OCI-LY1 (cell line): ENCODE measurements around the gene MDGA2.
A peak's percentile ranks its signal among the peaks of the same experiment; 100 is the strongest.

Experiments used
- H2AFZ ChIP-seq: fragments of 200-600 bp; sonication (generic), shearing (Covaris generic); 2 replicates; pipeline ENCODE4 v1.6.0; 2014; ENCODE audit warnings: antibody characterized with exemption, mild to moderate bottlenecking, low read length
- H3F3A ChIP-seq: fragments of 200-600 bp; sonication (generic), shearing (Covaris generic); 2 replicates; pipeline ENCODE4 v1.6.0; 2014; ENCODE audit warnings: mild to moderate bottlenecking, antibody characterized with exemption, low read length, moderate library complexity; ENCODE audit not compliant: insufficient read depth
- H3K27ac ChIP-seq: fragments of 200-600 bp; sonication (generic); 2 replicates; pipeline ENCODE4 v1.5.1; 2014; ENCODE audit warnings: low read length, mixed run types, mild to moderate bottlenecking, low read depth; ENCODE audit not compliant: poor library complexity, severe bottlenecking
- H3K27me3 ChIP-seq: fragments of 200-600 bp; sonication (generic); 2 replicates; pipeline ENCODE4 v1.6.0; 2014; ENCODE audit warnings: antibody characterized with exemption, mild to moderate bottlenecking, low read length, moderate library complexity; ENCODE audit not compliant: insufficient read depth
- H3K36me3 ChIP-seq: fragments of 200-600 bp; sonication (generic); 2 replicates; pipeline ENCODE4 v1.6.1; 2014; ENCODE audit warnings: mild to moderate bottlenecking, antibody characterized with exemption, low read length, moderate library complexity, mixed read lengths; ENCODE audit not compliant: insufficient read depth
- H3K4me1 ChIP-seq: fragments of 200-600 bp; sonication (generic); 2 replicates; pipeline ENCODE4 v1.5.1; 2014; ENCODE audit warnings: mild to moderate bottlenecking, low read length, moderate library complexity; ENCODE audit not compliant: insufficient read depth, severe bottlenecking
- H3K4me2 ChIP-seq: fragments of 200-600 bp; sonication (generic), shearing (Covaris generic); 2 replicates; pipeline ENCODE4 v1.6.1; 2014; ENCODE audit warnings: low read length
- H3K4me3 ChIP-seq: fragments of 200-600 bp; sonication (generic); 2 replicates; pipeline ENCODE4 v1.5.1; 2014; ENCODE audit warnings: low read length, low read depth, mild to moderate bottlenecking, mixed read lengths; ENCODE audit not compliant: poor library complexity, severe bottlenecking
- H3K79me2 ChIP-seq: fragments of 200-600 bp; shearing (Covaris generic); 2 replicates; pipeline ENCODE4 v1.6.1; 2016; ENCODE audit warnings: mixed run types, low read length, mixed read lengths; ENCODE audit not compliant: insufficient read depth
- H3K9ac ChIP-seq: fragments of 200-600 bp; sonication (generic), shearing (Covaris generic); 2 replicates; pipeline ENCODE4 v1.6.1; 2014; ENCODE audit warnings: mild to moderate bottlenecking, low read length, mixed read lengths
- H3K9me2 ChIP-seq: fragments of 200-600 bp; sonication (generic), shearing (Covaris generic); 2 replicates; pipeline ENCODE4 v1.6.1; 2014; ENCODE audit warnings: low read depth, mild to moderate bottlenecking, low read length, mixed read lengths
- H3K9me3 ChIP-seq: fragments of 200-600 bp; shearing (Covaris generic); 2 replicates; pipeline ENCODE4 v1.6.1; 2014; ENCODE audit warnings: low read length, mixed read lengths
- H4K20me1 ChIP-seq: fragments of 200-600 bp; sonication (generic), shearing (Covaris generic); 2 replicates; pipeline ENCODE4 v1.6.0; 2016; ENCODE audit warnings: mild to moderate bottlenecking, low read length; ENCODE audit not compliant: insufficient read depth
- CTCF ChIP-seq: fragments of 200-600 bp; sonication (generic), shearing (Covaris generic); IDR thresholded peaks from 2 replicates; pipeline ENCODE4 v1.5.1; 2017; ENCODE audit warnings: mild to moderate bottlenecking, antibody characterized with exemption, low read length, moderate library complexity, mixed read lengths
- EZH2 ChIP-seq: fragments of 200-600 bp; sonication (generic), shearing (Covaris generic); IDR thresholded peaks from 2 replicates; pipeline ENCODE4 v1.8.0; 2017; ENCODE audit warnings: borderline replicate concordance, mixed run types, mild to moderate bottlenecking, antibody characterized with exemption, low read length, moderate library complexity, mixed read lengths

The MDGA2 gene

DNA sequence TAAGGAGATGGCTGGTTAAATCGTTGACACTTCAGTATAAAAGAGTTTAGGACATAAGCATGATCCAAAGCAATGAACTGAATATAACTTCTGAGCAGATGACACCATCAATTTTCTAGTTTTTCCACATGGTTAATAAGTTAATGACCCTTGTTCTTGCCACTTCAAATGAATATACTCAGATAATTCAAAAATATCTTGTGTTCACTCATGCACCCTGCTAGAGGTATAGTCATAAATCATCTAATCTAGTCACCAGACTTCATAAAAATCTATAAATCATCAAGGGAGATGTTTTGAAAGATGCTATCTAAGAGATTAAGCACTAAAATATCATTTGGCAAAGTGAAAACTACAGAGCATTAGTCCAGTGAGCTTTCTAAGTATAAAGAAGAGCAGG lies 131.9 kb downstream of the MDGA2 start:
- H3K9me2 ChIP-seq, result no peaks in the 10 kb centered on the region

DNA sequence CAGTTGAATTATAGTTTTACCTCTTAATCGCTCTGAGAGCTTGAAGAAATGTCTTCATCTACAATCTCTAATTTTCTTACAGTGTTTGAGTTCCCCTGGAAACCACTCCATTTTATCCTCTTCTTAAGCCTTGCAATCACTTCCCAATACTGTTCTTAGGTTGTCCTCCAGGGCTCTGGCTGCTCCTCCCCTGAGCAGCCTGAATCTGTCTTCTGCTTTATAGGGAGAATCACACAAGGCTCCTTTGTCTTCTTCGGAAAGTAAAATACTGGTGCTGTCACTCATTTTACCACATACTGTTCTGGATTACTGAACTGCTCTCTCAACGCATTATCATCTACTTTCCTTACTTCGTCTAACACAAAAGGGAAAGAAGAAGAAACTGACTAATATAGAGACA lies 133.7 kb downstream of the MDGA2 start:
- TF ChIP-seq CTCF, result no peak
- TF ChIP-seq EZH2, result no peak
- Histone ChIP-seq H3K4me2 (no peak overlapping the region), H2AFZ (no peak overlapping the region), H4K20me1 (no peaks in the 10 kb centered on the region), H3F3A (no peaks in the 10 kb centered on the region), H3K27ac (no peak overlapping the region), H3K79me2 (no peaks in the 10 kb centered on the region), H3K27me3 (no peaks in the 10 kb centered on the region), H3K36me3 (no peaks in the 10 kb centered on the region), H3K9me2 (no peaks in the 10 kb centered on the region), H3K4me3 (no peak overlapping the region), H3K9ac (no peak overlapping the region), H3K4me1 (no peaks in the 10 kb centered on the region), H3K9me3 (no peaks in the 10 kb centered on the region)

More for the DNA sequence above, 131.9 kb downstream of the MDGA2 start:
- TF ChIP-seq EZH2 (no peak), CTCF (no peak)
- Histone ChIP-seq H3K4me2 (no peak overlapping the region), H2AFZ (no peak overlapping the region), H3K79me2 (no peaks in the 10 kb centered on the region), H3K9me3 (no peaks in the 10 kb centered on the region), H3K9ac (no peak overlapping the region), H3K27me3 (no peaks in the 10 kb centered on the region), H3K36me3 (no peaks in the 10 kb centered on the region), H4K20me1 (no peaks in the 10 kb centered on the region), H3K27ac (no peak overlapping the region), H3K4me1 (no peaks in the 10 kb centered on the region), H3K4me3 (no peak overlapping the region), H3F3A (no peaks in the 10 kb centered on the region)

GRCh38 chr14:47539031-47539461 lies 136.4 kb downstream of the MDGA2 start:
- Histone ChIP-seq H3K27me3 (no peaks in the 10 kb centered on the region), H2AFZ (no peak overlapping the region), H3K4me2 (no peak overlapping the region)

More at GRCh38 chr14:47539031-47539461, 136.4 kb downstream of the MDGA2 start:
- Histone ChIP-seq H3K27ac (no peak overlapping the region), H4K20me1 (no peaks in the 10 kb centered on the region), H3K9me3 (no peaks in the 10 kb centered on the region), H3K4me1 (no peaks in the 10 kb centered on the region), H3F3A (no peaks in the 10 kb centered on the region), H3K36me3 (no peaks in the 10 kb centered on the region), H3K9ac (no peak overlapping the region), H3K9me2 (no peaks in the 10 kb centered on the region), H3K4me3 (no peak overlapping the region), H3K79me2 (no peaks in the 10 kb centered on the region)
- TF ChIP-seq CTCF (peak; percentile 56; the same call in 1 of the 2 replicates), EZH2 (no peak)
